Measurements from ENCODE around the gene LIMK2. TPM values are rescaled to one million over a fixed set of nuclear protein-coding genes. Genes with fewer than 3 reads are reported as not detected.
"Not testable (repeated sequence)": the region's sequence is repeated elsewhere in the genome, so short reads cannot be mapped to it uniquely, and the experiment has no call there.

LIMK2 gene
- total RNA-seq, 6 experiments from 2014 or later = 27.9 to 31.4 (median 28.9) TPM

- no peak for DNase-seq
- Mint-ChIP-seq H3K4me1 (ENCODE audit: low read depth) (peaks cover 27% of the 10 kb centered on the region), H3K4me3 (no peak overlapping the region)
Observed at GRCh38 chr22:31229402-31230079, 17.4 kb downstream of the LIMK2 start.

GRCh38 chr22:31230155-31230870 lies 18.2 kb downstream of the LIMK2 start:
- Mint-ChIP-seq H3K27ac (no peak overlapping the region), H3K9me3 (no peaks in the 10 kb centered on the region), H3K27me3 (ENCODE audit: insufficient read depth) (no peaks in the 10 kb centered on the region; the same call in 1 of the 2 replicates), H3K36me3 (ENCODE audit: low read depth) (no peaks in the 10 kb centered on the region), H3K4me3 (no peak overlapping the region), H3K4me1 (ENCODE audit: low read depth) (peaks cover 27% of the 10 kb centered on the region)
- TF ChIP-seq CTCF (IDR thresholded peaks at IDR 0.05) = no peak
- no peak for DNase-seq

More at GRCh38 chr22:31229402-31230079, 17.4 kb downstream of the LIMK2 start:
- H3K9me3 Mint-ChIP-seq = no peaks in the 10 kb centered on the region
- TF ChIP-seq CTCF (IDR thresholded peaks at IDR 0.05) = no peak
- H3K27ac Mint-ChIP-seq = peak overlapping the region; percentile 39; the same call in 1 of the 2 replicates
- no peaks in the 10 kb centered on the region for H3K36me3 Mint-ChIP-seq (ENCODE audit: low read depth)
- no peaks in the 10 kb centered on the region; the same call in 1 of the 2 replicates for H3K27me3 Mint-ChIP-seq (ENCODE audit: insufficient read depth)

- TF ChIP-seq CTCF (IDR thresholded peaks at IDR 0.05) = peak; percentile 78
- Mint-ChIP-seq H3K36me3 (ENCODE audit: low read depth) (no peaks in the 10 kb centered on the region), H3K27ac (no peak overlapping the region), H3K4me1 (ENCODE audit: low read depth) (peaks cover 27% of the 10 kb centered on the region), H3K27me3 (ENCODE audit: insufficient read depth) (no peaks in the 10 kb centered on the region; the same call in 1 of the 2 replicates), H3K9me3 (no peaks in the 10 kb centered on the region), H3K4me3 (no peak overlapping the region)
- peak; percentile 53 for DNase-seq
Observed at GRCh38 chr22:31230871-31231621, 18.9 kb downstream of the LIMK2 start.

- Mint-ChIP-seq H3K27ac (no peak overlapping the region), H3K36me3 (ENCODE audit: low read depth) (no peaks in the 10 kb centered on the region), H3K4me1 (ENCODE audit: low read depth) (peaks cover 27% of the 10 kb centered on the region), H3K4me3 (no peak overlapping the region), H3K27me3 (ENCODE audit: insufficient read depth) (no peaks in the 10 kb centered on the region; the same call in 1 of the 2 replicates), H3K9me3 (no peaks in the 10 kb centered on the region)
- DNase-seq = no peak
- no peak for TF ChIP-seq CTCF (IDR thresholded peaks at IDR 0.05)
Observed at GRCh38 chr22:31233001-31233400, 20.9 kb downstream of the LIMK2 start.

GRCh38 chr22:31235081-31235480 lies 23.0 kb downstream of the LIMK2 start:
- TF ChIP-seq CTCF (IDR thresholded peaks at IDR 0.05) = no peak
- no peak overlapping the region for H3K4me3 Mint-ChIP-seq
- H3K27ac Mint-ChIP-seq = no peak overlapping the region
- DNase-seq = no peak
- no peaks in the 10 kb centered on the region for H3K36me3 Mint-ChIP-seq (ENCODE audit: low read depth)
- peaks cover 24% of the 10 kb centered on the region for H3K4me1 Mint-ChIP-seq (ENCODE audit: low read depth)
- no peaks in the 10 kb centered on the region for H3K9me3 Mint-ChIP-seq
- H3K27me3 Mint-ChIP-seq (ENCODE audit: insufficient read depth) = no peaks in the 10 kb centered on the region; the same call in 1 of the 2 replicates

- DNase-seq; H3K9me3 Mint-ChIP-seq; H3K4me3 Mint-ChIP-seq; H3K27ac Mint-ChIP-seq; H3K27me3 Mint-ChIP-seq (ENCODE audit: insufficient read depth); H3K36me3 Mint-ChIP-seq (ENCODE audit: low read depth): not testable (repeated sequence)
- peaks cover 30% of the 10 kb centered on the region for H3K4me1 Mint-ChIP-seq (ENCODE audit: low read depth)
Observed at GRCh38 chr22:31236044-31236443, 23.9 kb downstream of the LIMK2 start.

Data from HFFc6 (cell line).